Measurements from ENCODE around the gene GLCE. TPM values are rescaled to one million over a fixed set of nuclear protein-coding genes. Genes with fewer than 3 reads are reported as not detected.

The GLCE gene
- total RNA-seq, 1 experiment from 2014 or later, result 7.5 TPM

GRCh38 chr15:69158843-69159240 is 1.6 kb upstream of the GLCE start:
- Mint-ChIP-seq H3K27me3 (ENCODE audit: insufficient read depth, unreplicated experiment) (no peaks in the 10 kb centered on the region), H3K4me3 (ENCODE audit: unreplicated experiment) (peak overlapping the region; percentile 97), H3K36me3 (ENCODE audit: insufficient read depth, unreplicated experiment) (no peaks in the 10 kb centered on the region), H3K4me1 (ENCODE audit: insufficient read depth, unreplicated experiment) (peaks cover 31% of the 10 kb centered on the region), H3K9me3 (ENCODE audit: unreplicated experiment) (no peaks in the 10 kb centered on the region), H3K27ac (ENCODE audit: low read depth, unreplicated experiment) (no peak overlapping the region)
- intact Hi-C loops (cut with micrococcal nuclease), result no loop called here
- TF ChIP-seq CTCF (IDR thresholded peaks at IDR 0.05; ENCODE audit: unreplicated experiment), result no peak
- CTCF ChIA-PET, result interaction anchor here (0.6 to 1.6 kb wide), 4 partner anchors 25 to 44 kb away, joined by 3 to 4 read pairs (median 4); no protein-coding TSS in a partner anchor
- no peak for DNase-seq (ENCODE audit: unreplicated experiment)
- BruUV-seq (replicated peaks), result no TSS peak
- POLR2A ChIA-PET, result interaction anchor here (0.7 to 0.9 kb wide), 2 partner anchors 9 to 84 kb away, joined by 3 read pairs; no protein-coding TSS in a partner anchor

GRCh38 chr15:69159805-69160140 is 662 bp upstream of the GLCE start:
- peaks cover 24% of the 10 kb centered on the region for H3K4me1 Mint-ChIP-seq (ENCODE audit: insufficient read depth, unreplicated experiment)
- peak overlapping the region; percentile 96 for H3K27ac Mint-ChIP-seq (ENCODE audit: low read depth, unreplicated experiment)
- ChIA-PET CTCF (interaction anchor here (0.7 to 1.6 kb wide), 5 partner anchors 18 to 101 kb away, joined by 3 to 4 read pairs (median 3); no protein-coding TSS in a partner anchor), POLR2A (interaction anchor here (0.6 to 4.0 kb wide), 28 partner anchors 10 to 303 kb away, joined by 3 to 28 read pairs (median 7); partner anchors contain the start of genes KIF23 and RPLP1)
- H3K9me3 Mint-ChIP-seq (ENCODE audit: unreplicated experiment), result no peaks in the 10 kb centered on the region
- no peak for TF ChIP-seq CTCF (IDR thresholded peaks at IDR 0.05; ENCODE audit: unreplicated experiment)
- H3K4me3 Mint-ChIP-seq (ENCODE audit: unreplicated experiment), result peak overlapping the region; percentile 97
- no peaks in the 10 kb centered on the region for H3K36me3 Mint-ChIP-seq (ENCODE audit: insufficient read depth, unreplicated experiment)
- BruUV-seq (replicated peaks), result TSS peak; percentile 93
- no peak for DNase-seq (ENCODE audit: unreplicated experiment)
- H3K27me3 Mint-ChIP-seq (ENCODE audit: insufficient read depth, unreplicated experiment), result no peaks in the 10 kb centered on the region
- intact Hi-C loops (cut with micrococcal nuclease), result loop anchor here (2.0 to 5.0 kb wide), 3 partner anchors 67 to 235 kb away; no protein-coding TSS in a partner anchor

GRCh38 chr15:69161079-69161877 is 843 bp downstream of the GLCE start:
- H3K4me1 Mint-ChIP-seq (ENCODE audit: insufficient read depth, unreplicated experiment), result peaks cover 24% of the 10 kb centered on the region
- H3K9me3 Mint-ChIP-seq (ENCODE audit: unreplicated experiment), result no peaks in the 10 kb centered on the region
- POLR2A ChIA-PET, result interaction anchor here (0.6 to 4.0 kb wide), 34 partner anchors 11 to 291 kb away, joined by 3 to 28 read pairs (median 5); partner anchors contain the start of genes KIF23 and RPLP1
- H3K27ac Mint-ChIP-seq (ENCODE audit: low read depth, unreplicated experiment), result peak overlapping the region; percentile 96
- no peaks in the 10 kb centered on the region for H3K36me3 Mint-ChIP-seq (ENCODE audit: insufficient read depth, unreplicated experiment)
- peak overlapping the region; percentile 97 for H3K4me3 Mint-ChIP-seq (ENCODE audit: unreplicated experiment)
- peak; percentile 38 for DNase-seq (ENCODE audit: unreplicated experiment)
- intact Hi-C loops (cut with micrococcal nuclease), result loop anchor here (1.0 to 5.0 kb wide), 4 partner anchors 69 to 249 kb away; no protein-coding TSS in a partner anchor
- BruUV-seq (replicated peaks), result no TSS peak
- H3K27me3 Mint-ChIP-seq (ENCODE audit: insufficient read depth, unreplicated experiment), result no peaks in the 10 kb centered on the region
- no peak for TF ChIP-seq CTCF (IDR thresholded peaks at IDR 0.05; ENCODE audit: unreplicated experiment)
- CTCF ChIA-PET, result interaction anchor here (0.5 to 2.3 kb wide), 8 partner anchors 10 to 102 kb away, joined by 3 to 8 read pairs (median 3); no protein-coding TSS in a partner anchor

- peak overlapping the region; percentile 96 for H3K27ac Mint-ChIP-seq (ENCODE audit: low read depth, unreplicated experiment)
- H3K36me3 Mint-ChIP-seq (ENCODE audit: insufficient read depth, unreplicated experiment), result no peaks in the 10 kb centered on the region
- H3K4me1 Mint-ChIP-seq (ENCODE audit: insufficient read depth, unreplicated experiment), result peaks cover 24% of the 10 kb centered on the region
- H3K4me3 Mint-ChIP-seq (ENCODE audit: unreplicated experiment), result peak overlapping the region; percentile 97
- no peaks in the 10 kb centered on the region for H3K27me3 Mint-ChIP-seq (ENCODE audit: insufficient read depth, unreplicated experiment)
- ChIA-PET CTCF (interaction anchor here (0.9 to 2.3 kb wide), 4 partner anchors 10 to 103 kb away, joined by 3 to 8 read pairs (median 4); no protein-coding TSS in a partner anchor), POLR2A (interaction anchor here (0.6 to 4.0 kb wide), 13 partner anchors 10 to 250 kb away, joined by 3 to 28 read pairs (median 6); no protein-coding TSS in a partner anchor)
- no TSS peak for BruUV-seq (replicated peaks)
- no peak for TF ChIP-seq CTCF (IDR thresholded peaks at IDR 0.05; ENCODE audit: unreplicated experiment)
- H3K9me3 Mint-ChIP-seq (ENCODE audit: unreplicated experiment), result no peaks in the 10 kb centered on the region
- no peak for DNase-seq (ENCODE audit: unreplicated experiment)
- intact Hi-C loops (cut with micrococcal nuclease), result loop anchor here (1.0 to 5.0 kb wide), 4 partner anchors 70 to 248 kb away; no protein-coding TSS in a partner anchor
Measured at GRCh38 chr15:69161878-69162213, 1.4 kb downstream of the GLCE start.

All from MCF 10A (cell line).